ENCODE data around the gene SLC35D3.

- TF ChIP-seq EZH2 (IDR thresholded peaks at IDR 0.05; ENCODE audit: borderline replicate concordance, low read length) (no peak), CTCF (IDR thresholded peaks at IDR 0.05; ENCODE audit: low read length) (no peak)
Measured at GRCh38 chr6:136922685-136923006, 545 bp downstream of the SLC35D3 start.

All from OCI-LY1 (cell line).